ES-I3 (cell line): ENCODE results near the gene EEPD1.

Experiments
- H3K36me3 ChIP-seq: 2 replicates; pipeline ENCODE4 v1.6.1; 2013; ENCODE audit warnings: mild to moderate bottlenecking, low read length, control low read depth, moderate library complexity; ENCODE audit not compliant: insufficient read depth
- H3K4me1 ChIP-seq: 2 replicates; pipeline ENCODE4 v1.6.1; 2013; ENCODE audit warnings: mild to moderate bottlenecking, control low read depth, low read length; ENCODE audit not compliant: insufficient read depth
- H3K9ac ChIP-seq: 2 replicates; pipeline ENCODE4 v1.6.1; 2013; ENCODE audit warnings: low read depth, mild to moderate bottlenecking, low read length, moderate library complexity
- H3K9me3 ChIP-seq: 2 replicates; pipeline ENCODE4 v1.6.1; 2013; ENCODE audit warnings: mild to moderate bottlenecking, low read length, moderate library complexity; ENCODE audit not compliant: control insufficient read depth, insufficient read depth

EEPD1 gene

DNA sequence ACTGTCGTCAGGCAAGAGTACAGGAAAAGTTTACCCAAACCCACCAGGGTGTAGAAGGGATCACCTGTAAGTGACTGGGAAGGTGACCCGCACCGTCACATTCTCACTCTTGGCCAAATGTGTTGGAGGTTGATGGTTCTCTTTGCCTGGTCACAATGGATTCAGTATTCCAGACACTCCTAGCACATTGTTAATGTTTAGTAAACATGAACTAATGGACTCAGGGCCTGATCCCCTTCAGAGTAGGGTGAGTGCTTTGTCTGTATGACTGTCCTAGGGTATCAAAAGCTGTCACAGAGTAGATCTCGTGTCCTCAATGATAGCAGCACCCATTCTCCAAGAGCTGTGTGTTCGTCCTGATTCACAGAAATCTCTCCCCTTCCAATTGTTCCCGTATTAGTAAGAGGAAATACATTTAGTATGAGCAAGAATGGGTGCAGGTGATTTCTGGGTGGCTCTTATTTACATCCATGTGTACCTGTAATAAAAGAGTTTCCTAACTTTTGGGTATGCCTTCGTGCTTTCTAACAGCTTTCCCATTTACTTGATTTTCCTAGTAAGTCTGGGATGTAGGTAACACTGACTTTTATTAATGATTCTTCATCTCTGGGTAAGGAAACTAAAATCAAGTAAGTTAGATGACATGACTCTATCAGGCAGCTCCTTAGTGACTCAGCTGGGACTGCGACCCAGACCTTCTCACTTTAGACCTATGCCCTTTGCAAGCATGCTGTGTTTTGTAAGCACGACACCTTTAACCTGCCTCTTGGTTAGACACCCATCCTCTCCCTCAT lies 4.7 kb downstream of the EEPD1 start:
- Histone ChIP-seq H3K9ac (no peak overlapping the region), H3K4me1 (0 out of 2 replicates have a peak, but pooled peaks cover 4% of the 10 kb centered on the region), H3K36me3 (no peaks in the 10 kb centered on the region), H3K9me3 (no peaks in the 10 kb centered on the region)

DNA sequence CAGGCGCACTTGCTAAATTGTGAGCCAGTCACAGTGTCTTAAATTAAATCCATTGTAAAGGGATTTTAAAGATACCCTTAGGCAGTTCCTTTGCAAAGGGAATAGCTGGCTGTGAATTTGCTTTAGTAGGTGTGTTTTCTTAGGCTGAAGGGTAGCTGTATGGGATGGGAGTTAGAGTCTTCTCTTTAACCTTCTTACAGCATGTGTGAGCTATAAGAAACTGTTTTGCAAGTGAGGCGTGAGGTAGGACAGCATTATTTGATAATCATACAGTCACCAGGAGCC lies 5.2 kb downstream of the EEPD1 start:
- Histone ChIP-seq H3K9ac (no peak overlapping the region), H3K36me3 (no peaks in the 10 kb centered on the region), H3K9me3 (no peaks in the 10 kb centered on the region), H3K4me1 (0 out of 2 replicates have a peak, but pooled peaks cover 4% of the 10 kb centered on the region)

DNA sequence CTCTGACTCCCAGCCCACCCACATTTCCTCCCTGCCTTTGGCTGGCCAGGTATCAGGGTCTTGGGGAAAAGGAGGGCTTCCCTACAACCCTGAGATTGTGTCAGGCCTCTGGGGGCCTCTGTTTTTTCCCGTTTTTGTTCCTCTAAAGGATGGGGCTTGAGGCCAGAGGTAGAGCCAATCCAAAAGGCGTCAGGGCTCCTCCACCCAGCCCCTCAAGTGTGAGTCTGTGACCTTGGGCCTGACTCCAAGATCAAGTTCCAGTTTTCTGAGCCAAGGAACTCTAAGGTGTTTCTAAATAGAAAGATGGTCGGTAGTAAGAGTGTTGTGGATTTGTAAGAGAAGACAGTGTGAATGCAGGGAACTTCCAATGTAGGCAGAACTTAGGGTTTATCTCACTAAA lies 6.6 kb downstream of the EEPD1 start:
- no peaks in the 10 kb centered on the region for H3K36me3 ChIP-seq
- no peak overlapping the region for H3K9ac ChIP-seq
- H3K9me3 ChIP-seq = no peaks in the 10 kb centered on the region
- H3K4me1 ChIP-seq = 0 out of 2 replicates have a peak, but pooled peaks cover 4% of the 10 kb centered on the region

DNA sequence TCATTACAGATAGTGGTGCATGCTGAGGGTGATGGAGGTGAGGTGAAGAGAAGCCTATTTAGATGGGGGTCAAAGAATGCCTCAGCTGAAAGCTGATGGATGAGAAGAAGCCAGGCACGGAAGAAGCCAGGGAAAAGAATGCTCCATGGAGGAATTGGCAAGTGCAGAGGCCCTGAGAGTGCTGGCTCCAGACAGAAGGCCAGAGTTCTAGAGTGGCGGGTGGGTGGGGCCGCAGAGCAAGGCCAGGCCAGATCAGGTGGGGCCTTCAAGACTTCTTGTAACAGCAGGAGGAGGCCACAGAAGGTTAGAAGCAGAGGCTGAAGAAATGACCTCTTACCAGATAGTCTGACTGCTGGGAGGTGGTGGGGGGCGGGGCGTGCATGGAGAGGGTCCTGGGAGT lies 7.3 kb downstream of the EEPD1 start:
- Histone ChIP-seq H3K36me3 (no peaks in the 10 kb centered on the region), H3K9ac (no peak overlapping the region), H3K4me1 (0 out of 2 replicates have a peak, but pooled peaks cover 4% of the 10 kb centered on the region), H3K9me3 (no peaks in the 10 kb centered on the region)

DNA sequence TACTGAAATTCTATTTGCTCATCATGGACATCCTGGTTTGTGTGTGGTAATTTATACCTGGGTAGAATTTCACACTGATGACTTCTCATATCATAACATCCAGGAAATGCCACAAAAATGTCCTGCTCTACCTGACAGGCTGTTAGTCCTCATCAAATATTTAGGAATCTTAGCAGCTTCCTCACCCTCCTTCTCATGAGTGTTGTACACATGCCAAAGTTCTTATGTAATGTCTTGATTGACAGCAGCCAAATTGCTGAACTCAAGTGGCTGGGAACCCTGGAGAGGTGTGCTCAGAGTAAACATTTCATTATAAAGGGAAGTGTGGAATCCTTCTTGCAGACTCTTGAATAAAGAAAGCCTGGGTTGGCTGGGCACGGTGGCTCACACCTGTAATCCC lies 8.9 kb downstream of the EEPD1 start:
- no peaks in the 10 kb centered on the region for H3K36me3 ChIP-seq
- 0 out of 2 replicates have a peak, but pooled peaks cover 5% of the 10 kb centered on the region for H3K4me1 ChIP-seq
- H3K9me3 ChIP-seq = no peaks in the 10 kb centered on the region
- no peak overlapping the region for H3K9ac ChIP-seq

DNA sequence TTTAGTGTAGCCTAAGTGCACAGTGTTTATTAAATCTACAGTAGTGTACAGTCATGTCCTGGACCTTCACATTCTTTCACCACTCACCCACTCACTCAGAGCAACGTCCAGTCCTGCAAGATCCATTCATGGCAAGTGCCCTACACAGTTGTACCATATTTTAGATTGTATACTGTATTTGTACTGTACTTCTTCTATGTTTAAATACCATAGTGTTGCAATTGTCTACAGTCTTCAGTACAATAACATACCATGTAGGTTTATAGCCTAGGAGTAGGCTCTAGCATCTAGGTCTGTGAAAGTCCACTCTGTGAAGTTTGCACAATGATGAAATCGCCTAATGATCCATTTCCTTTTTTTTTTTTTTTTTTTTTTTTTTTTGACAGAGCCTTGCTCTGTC lies 12.0 kb downstream of the EEPD1 start:
- Histone ChIP-seq H3K9ac (no peak overlapping the region), H3K36me3 (no peaks in the 10 kb centered on the region), H3K9me3 (no peaks in the 10 kb centered on the region), H3K4me1 (0 out of 2 replicates have a peak, but pooled peaks cover 5% of the 10 kb centered on the region)

DNA sequence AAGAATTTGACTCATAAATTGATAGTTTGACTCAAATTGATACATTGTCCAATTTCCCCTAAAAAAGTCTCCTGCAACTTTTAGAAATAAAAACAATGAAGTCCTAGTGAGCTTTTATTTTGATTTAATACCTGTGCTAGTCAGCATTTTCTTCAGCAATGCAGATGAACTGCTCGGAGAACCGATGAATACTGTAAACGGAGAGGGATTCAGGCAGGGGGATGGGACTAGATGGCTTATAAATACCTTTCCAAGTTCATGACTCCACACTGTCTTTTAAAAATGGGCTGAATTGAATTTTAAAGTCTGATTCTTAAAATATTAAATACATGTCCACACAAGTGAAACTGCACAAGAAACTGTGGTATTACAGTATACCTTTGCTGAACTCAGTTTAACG lies 12.7 kb downstream of the EEPD1 start:
- Histone ChIP-seq H3K4me1 (0 out of 2 replicates have a peak, but pooled peaks cover 5% of the 10 kb centered on the region), H3K9ac (no peak overlapping the region), H3K36me3 (no peaks in the 10 kb centered on the region), H3K9me3 (no peaks in the 10 kb centered on the region)

DNA sequence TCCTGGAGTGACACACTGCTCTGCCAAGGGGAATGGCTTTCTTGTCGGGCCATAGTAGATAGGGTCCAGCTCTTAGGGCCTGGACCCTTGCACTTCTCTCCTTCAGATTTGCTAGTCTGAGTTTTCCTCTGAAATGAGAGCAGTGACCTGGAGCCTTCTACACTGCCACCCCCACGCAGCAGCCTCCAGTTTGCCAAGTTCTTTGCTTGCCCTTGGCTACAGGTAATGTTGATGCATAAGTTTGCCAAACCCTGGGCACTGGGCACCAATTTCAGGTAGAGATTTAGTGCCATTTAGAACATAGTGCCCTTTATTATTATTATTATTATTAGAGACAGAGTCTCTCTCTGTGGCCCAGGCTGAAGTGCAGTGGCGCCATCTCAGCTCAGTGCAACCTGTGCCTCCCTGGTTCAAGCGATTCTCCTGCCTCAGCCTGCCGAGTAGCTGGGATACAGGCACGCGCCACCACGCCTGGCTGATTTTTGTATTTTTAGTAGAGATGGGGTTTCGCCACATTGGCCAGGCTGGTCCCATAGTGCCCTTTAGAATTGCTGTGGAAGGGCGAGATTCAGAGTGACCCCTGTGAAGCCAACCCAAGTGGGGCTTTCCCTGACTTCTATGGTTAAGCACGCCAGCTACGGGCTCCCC lies 14.5 kb downstream of the EEPD1 start:
- H3K36me3 ChIP-seq = no peaks in the 10 kb centered on the region
- 0 out of 2 replicates have a peak, but pooled peaks cover 5% of the 10 kb centered on the region for H3K4me1 ChIP-seq
- no peak overlapping the region for H3K9ac ChIP-seq
- no peaks in the 10 kb centered on the region for H3K9me3 ChIP-seq

- H3K36me3 ChIP-seq = no peaks in the 10 kb centered on the region
- no peak overlapping the region for H3K9ac ChIP-seq
- no peaks in the 10 kb centered on the region for H3K9me3 ChIP-seq
- H3K4me1 ChIP-seq = no peaks in the 10 kb centered on the region
Observed at GRCh38 chr7:36171503-36171902, 18.4 kb downstream of the EEPD1 start.

GRCh38 chr7:36175886-36176285 lies 22.8 kb downstream of the EEPD1 start:
- Histone ChIP-seq H3K9me3 (no peaks in the 10 kb centered on the region), H3K9ac (no peak overlapping the region), H3K36me3 (no peaks in the 10 kb centered on the region), H3K4me1 (no peaks in the 10 kb centered on the region)

DNA sequence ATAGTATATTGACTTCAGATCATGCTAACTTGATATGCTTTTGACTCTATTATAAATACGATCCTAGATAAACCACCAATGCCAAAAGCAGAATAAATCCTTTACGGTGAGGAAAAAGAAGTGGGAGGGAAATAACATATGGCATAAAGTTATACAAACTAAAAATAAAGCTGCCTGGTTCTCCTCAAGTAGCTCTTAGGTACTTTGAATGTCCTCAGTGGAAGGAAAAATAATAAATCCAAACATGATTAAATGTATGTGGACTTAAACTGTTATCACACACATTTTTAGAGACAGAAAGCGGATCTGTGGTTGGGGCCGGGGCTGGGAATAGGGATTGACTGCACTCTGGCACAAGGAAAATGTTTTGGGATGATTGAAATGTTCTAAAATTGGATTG lies 23.6 kb downstream of the EEPD1 start:
- Histone ChIP-seq H3K9me3 (no peaks in the 10 kb centered on the region), H3K4me1 (no peaks in the 10 kb centered on the region), H3K9ac (no peak overlapping the region), H3K36me3 (no peaks in the 10 kb centered on the region)

GRCh38 chr7:36180121-36180520 lies 27.1 kb downstream of the EEPD1 start:
- no peaks in the 10 kb centered on the region for H3K36me3 ChIP-seq

GRCh38 chr7:36181668-36182067 lies 28.6 kb downstream of the EEPD1 start:
- H3K9me3 ChIP-seq = no peaks in the 10 kb centered on the region
- no peaks in the 10 kb centered on the region for H3K36me3 ChIP-seq
- no peak overlapping the region for H3K9ac ChIP-seq
- H3K4me1 ChIP-seq = no peaks in the 10 kb centered on the region

More at GRCh38 chr7:36180121-36180520, 27.1 kb downstream of the EEPD1 start:
- H3K4me1 ChIP-seq = no peaks in the 10 kb centered on the region
- no peak overlapping the region for H3K9ac ChIP-seq
- no peaks in the 10 kb centered on the region for H3K9me3 ChIP-seq

- H3K9me3 ChIP-seq = no peaks in the 10 kb centered on the region
Observed at GRCh38 chr7:36182854-36183604, 30.0 kb downstream of the EEPD1 start.

More at GRCh38 chr7:36182854-36183604, 30.0 kb downstream of the EEPD1 start:
- no peaks in the 10 kb centered on the region for H3K4me1 ChIP-seq
- H3K36me3 ChIP-seq = no peaks in the 10 kb centered on the region
- H3K9ac ChIP-seq = no peak overlapping the region
